HL-60/S4 (cell line): Measurements from ENCODE around the gene PRKAG3.

ENCODE experiments used
- in situ Hi-C: fragments of 300-500 bp; cut with MboI; formaldehyde crosslinking; loops from 2 replicates; pipeline ENCODE4 v1.14.3; 2022; ENCODE audit warnings: low sequenced_read_pairs

PRKAG3 gene

DNA sequence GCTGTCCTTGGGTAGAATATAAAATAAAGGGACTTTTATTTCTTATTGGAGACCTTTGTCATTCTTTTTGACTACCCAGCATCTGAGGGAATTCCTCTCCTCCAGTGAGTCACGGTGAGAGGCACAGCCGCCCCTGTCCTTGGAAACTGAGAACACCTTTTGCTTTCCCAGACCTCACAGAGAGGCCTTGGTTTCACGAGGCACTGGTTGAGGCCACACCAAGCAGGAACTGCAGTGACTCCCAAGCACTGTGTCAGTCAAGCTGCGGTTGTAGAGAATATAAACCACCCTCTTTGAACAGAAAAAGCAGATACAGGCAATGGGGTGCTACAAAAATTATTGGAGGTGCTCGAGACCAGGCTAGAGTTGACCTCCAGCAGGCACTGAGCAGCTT, 16.4 kb downstream of the PRKAG3 start:
- in situ Hi-C loops = no loop called here

DNA sequence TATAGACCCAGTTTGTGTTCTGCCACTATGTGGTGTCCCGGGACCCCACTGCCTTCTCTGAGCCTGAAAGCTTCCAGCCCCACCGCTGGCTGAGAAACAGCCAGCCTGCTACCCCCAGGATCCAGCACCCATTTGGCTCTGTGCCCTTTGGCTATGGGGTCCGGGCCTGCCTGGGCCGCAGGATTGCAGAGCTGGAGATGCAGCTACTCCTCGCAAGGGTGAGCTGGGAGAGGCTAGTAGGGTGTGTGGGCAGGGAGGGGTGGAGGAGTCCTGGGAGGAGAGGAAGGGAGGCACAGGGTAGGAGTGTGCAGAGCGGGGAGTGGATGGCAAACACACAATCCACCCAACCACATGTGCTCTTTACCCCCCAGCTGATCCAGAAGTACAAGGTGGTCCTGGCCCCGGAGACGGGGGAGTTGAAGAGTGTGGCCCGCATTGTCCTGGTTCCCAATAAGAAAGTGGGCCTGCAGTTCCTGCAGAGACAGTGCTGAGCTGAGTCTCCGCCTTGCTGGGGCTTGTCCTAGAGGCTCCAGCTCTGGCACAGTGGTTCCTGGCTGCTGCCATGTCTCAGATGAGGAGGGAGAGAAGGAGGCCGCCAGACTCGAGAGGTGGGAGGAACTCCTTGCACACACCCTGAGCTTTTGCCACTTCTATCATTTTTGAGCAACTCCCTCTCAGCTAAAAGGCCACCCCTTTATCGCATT, 16.9 kb downstream of the PRKAG3 start:
- in situ Hi-C loops = no loop called here

DNA sequence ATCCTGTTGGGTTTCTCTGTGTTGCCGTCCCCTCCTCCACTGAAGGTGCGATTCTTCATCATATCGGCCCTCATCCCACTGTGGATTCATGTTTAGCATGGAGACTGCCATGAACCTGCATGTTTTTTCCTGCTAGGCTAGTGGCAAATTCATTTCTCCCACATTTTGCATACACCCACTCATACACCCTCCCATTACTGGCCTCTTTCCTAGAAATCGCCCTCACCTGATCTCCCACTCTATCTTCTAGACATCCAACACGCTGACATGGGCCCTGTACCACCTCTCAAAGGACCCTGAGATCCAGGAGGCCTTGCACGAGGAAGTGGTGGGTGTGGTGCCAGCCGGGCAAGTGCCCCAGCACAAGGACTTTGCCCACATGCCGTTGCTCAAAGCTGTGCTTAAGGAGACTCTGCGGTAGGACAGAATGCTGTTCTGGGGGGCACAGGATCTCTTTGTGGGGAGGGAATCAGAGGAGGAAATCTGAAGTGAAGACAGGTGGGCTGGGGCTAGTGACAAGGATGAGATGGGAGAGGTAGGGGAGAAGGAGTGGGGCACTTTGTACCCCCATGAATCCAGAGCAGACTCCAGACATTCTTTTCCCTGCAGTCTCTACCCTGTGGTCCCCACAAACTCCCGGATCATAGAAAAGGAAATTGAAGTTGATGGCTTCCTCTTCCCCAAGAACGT, 17.7 kb downstream of the PRKAG3 start:
- in situ Hi-C loops = no loop called here

DNA sequence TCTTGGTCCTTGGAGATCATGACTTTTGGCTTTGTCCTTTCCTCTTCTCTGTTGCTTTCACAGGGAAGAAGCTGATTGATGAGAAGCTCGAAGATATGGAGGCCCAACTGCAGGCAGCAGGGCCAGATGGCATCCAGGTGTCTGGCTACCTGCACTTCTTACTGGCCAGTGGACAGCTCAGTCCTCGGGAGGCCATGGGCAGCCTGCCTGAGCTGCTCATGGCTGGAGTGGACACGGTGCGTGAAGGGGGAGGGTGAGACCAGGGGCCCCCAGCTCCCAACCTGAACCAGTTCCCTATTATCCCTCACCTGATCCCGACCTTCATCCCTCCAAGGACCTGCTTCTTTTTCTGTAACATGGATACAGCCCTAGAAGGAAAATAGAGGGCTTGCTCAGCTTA, 18.7 kb downstream of the PRKAG3 start:
- in situ Hi-C loops = no loop called here

DNA sequence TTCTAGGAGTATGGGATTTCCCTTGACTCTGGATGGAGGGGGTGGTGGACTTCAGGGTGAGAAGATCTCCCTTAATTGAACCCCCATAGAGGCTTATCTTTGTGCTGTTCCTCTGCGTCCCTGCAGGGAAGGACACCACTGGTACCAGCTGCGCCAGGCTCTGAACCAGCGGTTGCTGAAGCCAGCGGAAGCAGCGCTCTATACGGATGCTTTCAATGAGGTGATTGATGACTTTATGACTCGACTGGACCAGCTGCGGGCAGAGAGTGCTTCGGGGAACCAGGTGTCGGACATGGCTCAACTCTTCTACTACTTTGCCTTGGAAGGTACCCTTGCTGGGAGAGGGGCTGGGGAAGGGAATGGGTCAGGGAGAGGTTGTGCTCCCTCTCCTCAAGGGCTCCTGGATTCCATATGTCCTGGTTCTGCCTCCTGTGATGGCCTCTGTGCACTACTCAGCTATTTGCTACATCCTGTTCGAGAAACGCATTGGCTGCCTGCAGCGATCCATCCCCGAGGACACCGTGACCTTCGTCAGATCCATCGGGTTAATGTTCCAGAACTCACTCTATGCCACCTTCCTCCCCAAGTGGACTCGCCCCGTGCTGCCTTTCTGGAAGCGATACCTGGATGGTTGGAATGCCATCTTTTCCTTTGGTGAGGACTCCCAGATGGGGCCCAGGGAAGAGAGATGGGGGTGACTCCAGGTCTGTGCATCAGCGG, 19.3 kb downstream of the PRKAG3 start:
- in situ Hi-C loops = no loop called here

DNA sequence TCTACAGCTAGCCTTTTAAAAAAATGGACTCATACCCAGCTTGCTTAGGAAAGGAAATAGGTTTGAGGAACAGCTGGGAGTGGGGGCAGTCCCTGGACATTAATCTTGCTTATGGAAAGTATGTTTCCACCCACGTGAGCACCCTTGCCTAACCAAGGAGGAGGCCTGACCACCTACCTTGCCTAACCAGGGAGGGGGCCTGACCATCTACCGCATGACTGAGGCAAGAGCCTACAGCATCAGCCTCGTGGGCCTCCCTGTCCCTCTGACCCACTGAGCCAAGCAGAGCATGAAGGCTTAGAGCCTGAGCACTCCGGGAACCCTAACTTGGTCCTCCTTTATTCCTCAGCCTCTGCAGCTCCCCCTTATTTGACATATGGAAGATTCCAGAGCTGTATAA, 20.2 kb downstream of the PRKAG3 start:
- in situ Hi-C loops = no loop called here

DNA sequence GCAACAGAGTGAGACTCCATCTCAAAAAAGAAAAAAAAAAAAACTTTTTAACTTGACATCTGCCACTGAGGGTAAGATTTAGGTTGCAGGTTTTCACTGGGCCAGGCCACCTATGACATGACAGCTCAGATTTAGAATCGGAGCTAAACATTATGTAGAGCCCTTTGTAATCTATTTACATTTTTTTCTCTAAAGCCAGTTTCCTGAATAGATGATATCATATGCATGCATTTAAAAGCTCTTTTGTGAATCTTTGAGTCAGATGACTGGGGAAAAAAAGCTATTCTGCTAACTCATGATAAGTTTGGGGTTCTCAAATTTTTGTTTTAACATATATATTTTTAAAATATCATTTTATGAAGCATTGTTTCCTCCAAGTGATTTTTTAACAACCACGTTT, 21.3 kb downstream of the PRKAG3 start:
- in situ Hi-C loops = no loop called here

DNA sequence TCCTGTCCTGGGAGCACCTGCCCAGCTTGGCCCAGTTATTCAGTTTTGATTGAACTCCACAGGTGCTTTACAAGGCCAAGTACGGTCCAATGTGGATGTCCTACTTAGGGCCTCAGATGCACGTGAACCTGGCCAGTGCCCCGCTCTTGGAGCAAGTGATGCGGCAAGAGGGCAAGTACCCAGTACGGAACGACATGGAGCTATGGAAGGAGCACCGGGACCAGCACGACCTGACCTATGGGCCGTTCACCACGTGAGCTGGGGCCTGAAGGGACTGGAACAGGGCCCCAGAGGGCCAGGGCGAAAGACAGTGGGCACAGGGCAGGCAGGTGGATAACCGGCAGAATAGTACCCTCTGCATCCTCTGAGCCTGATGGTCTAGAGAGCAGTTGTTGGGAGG, 22.1 kb downstream of the PRKAG3 start:
- in situ Hi-C loops = no loop called here

DNA sequence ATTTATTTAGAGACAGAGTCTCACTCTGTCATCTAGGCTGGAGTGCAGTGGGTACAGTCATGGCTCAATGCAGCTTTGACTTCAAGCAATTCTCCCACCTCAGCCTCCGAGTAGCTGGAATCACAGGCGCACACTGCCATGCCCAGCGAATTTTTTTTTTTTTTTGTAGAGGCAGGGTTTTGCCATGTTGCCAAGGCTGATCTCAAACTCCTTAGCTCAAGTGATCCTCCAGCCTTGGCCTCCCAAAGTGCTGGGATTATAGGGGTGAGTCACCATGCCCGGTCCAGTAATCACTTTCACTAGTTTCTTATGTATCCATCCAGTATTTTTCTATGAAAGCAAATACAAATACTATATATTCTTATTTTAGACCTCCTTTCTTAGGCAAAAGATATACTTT, 24.0 kb downstream of the PRKAG3 start:
- in situ Hi-C loops = no loop called here

DNA sequence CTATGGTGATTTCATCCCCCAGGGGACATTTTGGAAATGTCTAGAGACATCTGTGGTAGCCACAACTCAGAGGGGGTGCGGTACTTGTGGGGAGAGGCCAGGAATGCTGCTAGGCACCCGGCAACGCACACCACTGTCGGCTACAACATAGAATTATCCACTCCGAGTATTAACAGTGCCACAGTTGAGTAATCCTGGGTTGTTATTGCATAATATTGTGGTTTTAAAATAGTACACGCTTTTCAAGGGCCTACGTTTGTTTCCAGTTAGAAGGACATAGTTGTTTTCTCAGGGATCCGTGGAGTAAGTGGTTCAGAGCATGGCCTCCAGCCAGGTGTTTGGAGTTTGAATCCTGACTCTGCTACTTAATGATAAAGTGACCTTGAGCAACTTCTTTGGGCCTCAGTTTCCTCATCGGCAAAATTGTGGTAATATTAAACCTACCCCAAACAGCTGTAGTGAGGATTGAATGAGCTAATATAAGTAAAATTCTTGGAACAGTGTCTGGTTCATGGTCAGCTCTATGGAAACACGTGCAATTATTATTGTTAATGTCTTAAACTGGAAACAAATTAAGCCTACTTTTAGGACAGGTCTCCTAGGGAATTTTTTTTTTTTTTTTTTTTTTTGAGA, 25.1 kb downstream of the PRKAG3 start:
- in situ Hi-C loops = no loop called here

DNA sequence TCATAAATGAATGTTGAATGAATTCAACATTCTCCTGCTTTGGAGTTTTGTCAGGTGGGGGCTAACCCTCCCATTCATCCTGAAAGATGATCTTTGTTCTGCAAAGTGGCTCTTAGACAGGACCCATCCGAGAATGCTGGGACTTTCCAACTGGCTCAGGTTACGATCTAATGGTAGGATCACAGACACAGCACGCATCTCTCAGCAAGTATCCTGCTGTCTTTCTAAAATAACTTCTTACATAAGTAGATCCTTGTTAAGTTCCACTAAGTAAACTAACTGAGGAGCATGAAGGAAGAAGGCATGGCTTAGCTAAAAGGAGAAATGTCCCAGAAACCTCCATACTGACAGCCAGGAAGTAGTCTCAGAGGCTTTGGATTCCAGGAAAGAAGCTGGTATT, 26.0 kb downstream of the PRKAG3 start:
- in situ Hi-C loops = no loop called here

DNA sequence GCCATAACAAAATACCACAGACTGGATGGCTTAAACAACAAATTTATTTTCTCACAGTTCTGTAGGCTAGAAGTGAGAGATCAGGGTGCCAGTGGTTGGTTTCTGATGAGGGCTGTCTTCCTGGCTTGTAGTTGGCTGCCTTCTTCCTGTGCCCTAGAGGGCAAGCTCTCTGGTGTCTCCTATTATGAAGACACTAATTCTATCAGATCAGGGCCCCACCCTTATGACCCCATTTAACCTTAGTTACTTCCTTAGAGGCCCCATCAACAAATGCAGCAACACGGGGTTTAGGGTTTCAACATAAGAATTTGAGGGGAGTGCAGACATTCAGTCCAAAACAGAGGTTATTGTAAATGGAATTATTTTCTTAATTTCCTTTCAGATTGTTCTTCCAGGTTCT, 26.8 kb downstream of the PRKAG3 start:
- in situ Hi-C loops = no loop called here

DNA sequence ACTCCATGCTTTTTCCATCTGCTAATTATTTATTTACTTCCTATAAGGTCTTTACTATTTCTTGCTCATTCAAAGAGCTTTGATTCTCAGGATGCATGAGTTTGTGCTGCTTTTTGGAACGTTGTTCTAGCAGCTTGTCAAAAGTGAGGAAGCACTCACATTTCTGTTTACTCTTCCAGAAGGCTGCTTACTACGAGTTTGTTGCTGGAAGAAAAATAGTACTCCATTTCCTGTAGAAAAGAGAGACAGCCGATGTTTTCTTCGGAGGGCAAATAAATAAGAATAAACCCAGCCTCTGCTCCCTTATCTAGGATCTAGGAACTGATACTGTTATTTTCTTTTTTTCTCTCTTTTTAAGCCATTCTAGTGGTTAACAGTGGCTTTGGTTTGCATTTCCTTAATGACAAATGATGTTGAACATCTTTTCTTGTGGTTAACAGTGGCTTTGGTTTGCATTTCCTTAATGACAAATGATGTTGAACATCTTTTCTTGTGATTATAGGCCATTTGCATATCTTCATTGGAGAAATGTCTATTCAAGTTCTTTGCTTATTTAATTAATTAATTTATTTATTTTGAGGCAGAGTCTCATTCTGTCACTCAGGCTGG, 29.1 kb downstream of the PRKAG3 start:
- in situ Hi-C loops = no loop called here

DNA sequence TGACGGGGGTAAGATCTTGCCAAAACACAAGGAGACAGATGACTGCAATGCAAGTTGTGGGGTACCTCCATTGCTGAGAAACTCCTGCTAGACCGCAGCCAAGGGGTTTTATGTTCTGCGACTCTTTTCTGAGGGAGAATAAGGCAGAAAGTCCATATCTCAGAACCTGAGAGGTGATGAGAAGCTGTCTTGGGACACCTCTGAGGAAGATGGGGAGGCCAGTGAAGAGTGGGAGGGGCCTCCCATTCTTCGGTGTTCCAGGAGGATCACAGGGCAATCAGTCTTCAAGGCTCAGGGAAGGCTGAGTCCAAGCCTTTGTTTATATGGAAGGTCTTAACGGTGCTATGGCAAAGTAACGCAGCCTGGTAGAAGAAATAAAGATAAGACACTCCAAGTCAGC, 31.6 kb downstream of the PRKAG3 start:
- in situ Hi-C loops = no loop called here

DNA sequence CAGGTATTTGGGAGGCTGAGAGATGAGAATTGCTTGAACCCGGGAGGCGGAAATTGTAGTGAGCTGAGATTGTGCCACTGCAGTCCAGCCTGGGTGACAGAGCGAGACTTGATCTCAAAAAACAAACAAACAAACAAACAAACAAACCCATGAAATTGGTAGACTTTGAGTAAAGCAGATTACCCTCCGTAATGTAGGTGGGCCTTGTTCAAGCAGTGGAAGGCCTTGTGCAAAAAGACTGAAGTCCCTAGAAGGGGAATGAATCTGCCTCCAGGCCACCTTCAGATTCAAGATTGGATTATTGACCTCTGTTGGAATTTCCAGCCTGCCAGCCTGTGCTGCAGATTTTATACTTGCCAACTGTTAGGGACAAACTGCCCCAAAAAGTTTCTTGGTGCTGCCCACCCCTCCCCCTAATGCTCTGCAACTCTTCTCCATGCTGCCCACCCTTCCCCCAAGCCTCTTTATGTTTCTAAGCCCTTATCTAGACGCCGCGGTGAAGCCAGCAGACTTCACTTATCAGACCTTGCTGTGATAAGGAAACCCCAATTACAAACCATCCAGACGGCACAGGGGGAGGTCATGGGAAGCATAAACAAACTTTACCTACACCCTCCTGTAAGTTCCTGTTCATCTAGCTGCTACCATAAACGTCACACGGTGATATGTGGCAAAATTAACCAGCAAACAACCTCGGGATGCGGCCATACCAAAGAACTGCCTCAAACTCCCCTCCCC, 32.7 kb downstream of the PRKAG3 start:
- in situ Hi-C loops = no loop called here

DNA sequence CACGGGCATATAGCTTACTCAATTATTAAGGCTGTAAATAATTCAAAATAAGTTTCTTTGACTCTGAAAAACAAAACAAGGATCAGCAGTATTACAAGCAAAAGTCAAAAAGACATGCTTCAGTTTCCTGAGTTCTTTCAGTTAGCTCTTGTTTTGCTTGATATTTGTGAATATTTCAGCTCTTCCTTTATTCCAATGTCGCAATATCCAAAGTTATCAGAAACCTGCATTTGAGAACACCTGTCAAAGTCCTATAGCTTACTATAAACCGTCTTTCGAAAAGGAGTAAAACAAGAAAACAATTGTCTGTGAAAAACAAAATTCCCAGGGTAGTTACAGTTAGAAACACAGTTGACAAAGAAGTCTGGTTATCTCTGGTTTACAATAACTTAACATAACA, 34.9 kb downstream of the PRKAG3 start:
- in situ Hi-C loops = no loop called here

DNA sequence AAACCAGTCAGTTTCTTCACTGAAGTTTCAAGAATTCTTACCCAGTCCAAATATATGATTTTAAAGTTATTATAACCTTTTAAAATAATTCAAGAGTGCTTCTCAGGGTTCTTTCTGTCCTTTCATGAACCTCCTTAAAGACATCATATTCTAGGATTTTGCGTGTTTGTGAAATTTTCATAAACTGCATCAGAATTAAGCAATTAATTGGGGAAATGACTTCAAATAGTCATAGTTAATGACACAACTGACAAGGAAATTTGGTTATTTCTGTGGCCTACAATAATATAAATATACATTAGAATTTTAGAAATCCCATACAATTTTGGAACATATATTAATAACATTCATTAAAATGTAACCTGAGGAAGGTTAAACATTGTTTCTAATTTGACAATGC, 39.2 kb downstream of the PRKAG3 start:
- in situ Hi-C loops = no loop called here

DNA sequence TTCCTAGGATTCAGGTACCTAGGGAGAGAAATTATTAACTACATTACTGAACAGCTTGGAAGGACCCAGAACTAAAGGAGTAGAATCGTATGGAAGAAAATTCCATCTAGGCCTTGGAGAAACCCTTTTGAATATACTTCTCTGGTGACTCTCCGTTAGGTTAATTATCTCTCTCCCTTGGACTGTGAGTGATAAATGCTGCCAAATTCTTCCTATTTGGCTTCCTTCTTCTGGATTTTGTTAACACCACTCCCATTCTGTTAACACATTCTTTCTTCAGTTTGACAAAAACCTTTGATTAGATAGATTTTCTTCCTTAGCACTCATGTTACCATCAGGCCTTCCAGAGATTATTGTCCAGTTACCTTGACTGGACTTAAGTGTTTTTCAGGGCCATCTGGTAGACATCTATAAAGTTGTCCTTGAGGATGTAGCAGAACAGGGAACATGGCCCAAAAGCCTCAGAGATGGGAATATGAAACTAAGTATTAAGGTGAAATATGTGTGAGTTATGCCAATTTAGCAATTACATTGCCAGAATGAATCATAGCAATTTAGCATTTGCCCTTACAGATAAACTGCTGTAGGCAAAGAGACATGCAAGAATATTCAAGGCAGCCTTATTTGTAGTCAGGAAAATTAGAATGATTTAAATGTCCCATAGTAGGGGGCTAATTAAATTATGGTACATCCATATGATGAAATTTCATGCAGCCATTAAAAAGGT, 42.9 kb downstream of the PRKAG3 start:
- in situ Hi-C loops = no loop called here

DNA sequence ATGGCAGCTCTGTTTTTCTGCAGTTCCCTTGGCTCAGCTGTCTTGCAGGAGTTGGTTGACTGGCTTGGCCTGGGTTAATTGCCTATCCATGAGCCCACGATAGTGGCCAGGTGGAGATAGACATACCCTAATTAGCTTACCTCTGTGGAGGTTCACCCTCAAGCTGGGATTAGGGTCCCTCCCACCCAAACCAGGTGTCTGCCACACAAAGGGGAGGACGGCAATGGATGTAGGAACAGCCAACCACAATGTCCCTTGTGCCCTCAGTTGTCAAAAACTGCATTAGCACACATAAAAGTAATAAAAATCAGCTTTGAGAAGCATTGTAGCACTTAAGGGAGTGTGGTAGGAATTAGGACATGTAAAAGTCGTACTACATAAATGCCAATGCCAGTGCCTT, 45.5 kb downstream of the PRKAG3 start:
- in situ Hi-C loops = no loop called here

DNA sequence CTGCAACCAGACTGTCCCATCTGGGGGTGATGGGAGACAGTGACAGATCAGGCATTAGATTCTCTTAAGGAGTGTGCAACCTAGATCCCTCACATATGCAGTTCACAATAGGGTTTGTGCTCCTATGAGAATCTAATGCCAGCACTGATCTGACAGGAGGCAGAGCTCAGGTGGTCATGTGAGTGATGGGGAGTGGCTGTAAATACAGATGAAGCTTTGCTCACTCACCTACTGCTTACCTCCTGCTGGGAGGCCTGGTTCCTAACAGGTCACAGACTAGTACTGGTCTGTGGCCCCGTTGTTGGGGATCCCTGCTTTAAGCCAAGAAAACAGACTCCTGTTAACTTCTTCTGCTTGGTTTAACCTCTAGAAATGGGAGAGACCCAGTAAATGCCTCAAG, 46.5 kb downstream of the PRKAG3 start:
- in situ Hi-C loops = no loop called here
